Lower leg skin (tissue), 4 donors: Measurements from ENCODE around the gene LRTM2. TPM values are rescaled to one million over a fixed set of nuclear protein-coding genes. Genes with fewer than 3 reads are reported as not detected.

Source experiments
- DNase-seq, 2 donors: peaks; one replicate each; pipeline ENCODE4 v3.0.0-alpha.2; 2019; ENCODE audit warnings: low spot score in 2 of 2
- H3K4me3 ChIP-seq: fragments of 200-600 bp; sonication (generic); 2 replicates; pipeline ENCODE4 v1.5.1; 2017; ENCODE audit warnings: mild to moderate bottlenecking, low read depth; ENCODE audit not compliant: poor library complexity, severe bottlenecking
- POLR2A ChIP-seq, 2 donors: fragments of 450-650 bp; IDR thresholded peaks; one replicate each; pipeline ENCODE4 v1.6.1; 2016 to 2017; ENCODE audit warnings: antibody characterized with exemption in 2 of 2, mild to moderate bottlenecking in 1 of 2, moderate library complexity in 1 of 2
- WGBS, 2 donors: methylation state at CpG; one replicate each; pipeline ENCODE4 v1.1.5; 2018; 5-methylcytosine and 5-hydroxymethylcytosine counted together
- intact Hi-C: fragments of 100-400 bp; cut with DNase I; formaldehyde crosslinking; loops from one replicate; pipeline ENCODE4 v1.15.0; 2023; ENCODE audit warnings: low total_unique reads
- total RNA-seq, 4 donors: library from RNA; depleted of rRNA; stranded (reverse); fragments of >200 nt; gene quantifications; one replicate each; pipeline ENCODE4 v1.1.0, GENCODE V29; 2016
- TF ChIP-seq, protein P1 (sequence below), 3 donors: fragments of 450-650 bp; IDR thresholded peaks; one replicate each; pipeline ENCODE4 v1.5.1; 2016; ENCODE audit warnings: antibody characterized with exemption in 3 of 3, mild to moderate bottlenecking in 3 of 3, moderate library complexity in 2 of 3

Gene LRTM2
- total RNA-seq, 4 donors from 2014 or later = not detected

DNA sequence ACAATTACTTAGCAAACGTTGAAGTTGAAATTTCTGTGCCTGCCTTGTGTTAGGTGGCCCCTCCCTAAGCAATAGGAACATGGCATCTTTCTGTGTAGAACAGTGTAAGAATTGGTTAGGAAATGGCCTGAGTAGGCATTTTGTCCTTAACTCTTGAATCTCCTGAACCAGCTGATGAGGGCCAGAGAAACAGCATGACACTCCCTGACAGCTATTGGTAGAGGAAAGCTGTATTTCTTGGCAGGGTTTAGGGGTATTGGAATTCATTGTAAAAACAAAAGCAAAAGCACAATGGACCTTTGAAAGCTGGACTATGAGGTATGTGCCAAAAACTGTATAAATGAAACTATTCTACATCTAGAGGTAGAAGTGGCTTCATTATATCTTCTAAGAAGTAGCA lies 40.6 kb upstream of the LRTM2 start:
- 63 to 70% methylated on average over 1 of the region's 1 CpG for WGBS, 2 donors
- no peak for DNase-seq
- no peak overlapping the region for H3K4me3 ChIP-seq
- intact Hi-C loops = no loop called here
- TF ChIP-seq POLR2A (IDR thresholded peaks at IDR 0.05) = no peak
- TF ChIP-seq, protein P1, sequence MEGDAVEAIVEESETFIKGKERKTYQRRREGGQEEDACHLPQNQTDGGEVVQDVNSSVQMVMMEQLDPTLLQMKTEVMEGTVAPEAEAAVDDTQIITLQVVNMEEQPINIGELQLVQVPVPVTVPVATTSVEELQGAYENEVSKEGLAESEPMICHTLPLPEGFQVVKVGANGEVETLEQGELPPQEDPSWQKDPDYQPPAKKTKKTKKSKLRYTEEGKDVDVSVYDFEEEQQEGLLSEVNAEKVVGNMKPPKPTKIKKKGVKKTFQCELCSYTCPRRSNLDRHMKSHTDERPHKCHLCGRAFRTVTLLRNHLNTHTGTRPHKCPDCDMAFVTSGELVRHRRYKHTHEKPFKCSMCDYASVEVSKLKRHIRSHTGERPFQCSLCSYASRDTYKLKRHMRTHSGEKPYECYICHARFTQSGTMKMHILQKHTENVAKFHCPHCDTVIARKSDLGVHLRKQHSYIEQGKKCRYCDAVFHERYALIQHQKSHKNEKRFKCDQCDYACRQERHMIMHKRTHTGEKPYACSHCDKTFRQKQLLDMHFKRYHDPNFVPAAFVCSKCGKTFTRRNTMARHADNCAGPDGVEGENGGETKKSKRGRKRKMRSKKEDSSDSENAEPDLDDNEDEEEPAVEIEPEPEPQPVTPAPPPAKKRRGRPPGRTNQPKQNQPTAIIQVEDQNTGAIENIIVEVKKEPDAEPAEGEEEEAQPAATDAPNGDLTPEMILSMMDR (IDR thresholded peaks at IDR 0.05) = no peak

DNA sequence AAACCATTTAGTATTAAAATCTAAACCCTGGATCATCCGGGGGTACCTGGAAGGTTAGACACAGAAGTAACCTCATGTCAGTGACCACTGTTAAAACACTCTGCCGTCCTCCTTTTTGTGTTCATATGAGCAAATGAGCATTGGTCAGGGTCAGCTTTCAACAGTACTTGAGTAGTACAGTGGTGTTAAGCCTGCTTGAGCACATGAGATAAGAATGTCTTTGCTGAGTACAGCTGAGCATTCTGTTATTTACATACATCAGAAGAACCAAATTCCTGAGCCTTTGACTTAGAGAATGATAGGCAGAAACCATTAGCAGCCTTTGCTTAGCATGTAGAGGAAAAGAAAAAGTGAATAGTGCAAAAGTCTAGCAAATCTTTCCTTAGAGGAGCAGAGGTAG lies 38.6 kb upstream of the LRTM2 start:
- WGBS, 2 donors = 50 to 70% methylated on average over 2 of the region's 2 CpGs
- TF ChIP-seq, protein P1 (IDR thresholded peaks at IDR 0.05) = no peak
- TF ChIP-seq POLR2A (IDR thresholded peaks at IDR 0.05) = no peak
- DNase-seq = no peak
- intact Hi-C loops = no loop called here
- H3K4me3 ChIP-seq = no peak overlapping the region

DNA sequence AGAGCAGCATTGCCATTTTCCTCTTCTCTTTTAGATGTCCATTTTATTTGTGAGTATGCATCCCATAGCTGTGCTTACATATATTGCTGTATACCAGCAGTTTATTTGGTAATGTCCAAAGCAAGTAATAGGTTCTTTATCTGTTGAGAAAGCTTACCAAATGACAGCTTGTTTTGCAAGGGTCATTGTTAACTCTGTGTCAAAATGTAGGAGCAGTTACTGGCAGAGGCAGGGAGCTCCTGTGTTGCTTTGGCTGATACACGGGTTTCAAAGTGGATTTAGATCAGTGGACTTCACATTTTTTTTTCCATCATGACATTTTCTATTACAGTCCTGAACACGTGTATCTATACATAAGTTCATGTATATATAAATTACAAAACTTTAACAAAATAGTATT lies 38.1 kb upstream of the LRTM2 start:
- DNase-seq = no peak
- WGBS, 2 donors = 78 to 80% methylated on average over 2 of the region's 2 CpGs
- no peak overlapping the region for H3K4me3 ChIP-seq
- intact Hi-C loops = no loop called here
- no peak for TF ChIP-seq POLR2A (IDR thresholded peaks at IDR 0.05)
- TF ChIP-seq, protein P1 (IDR thresholded peaks at IDR 0.05) = no peak

DNA sequence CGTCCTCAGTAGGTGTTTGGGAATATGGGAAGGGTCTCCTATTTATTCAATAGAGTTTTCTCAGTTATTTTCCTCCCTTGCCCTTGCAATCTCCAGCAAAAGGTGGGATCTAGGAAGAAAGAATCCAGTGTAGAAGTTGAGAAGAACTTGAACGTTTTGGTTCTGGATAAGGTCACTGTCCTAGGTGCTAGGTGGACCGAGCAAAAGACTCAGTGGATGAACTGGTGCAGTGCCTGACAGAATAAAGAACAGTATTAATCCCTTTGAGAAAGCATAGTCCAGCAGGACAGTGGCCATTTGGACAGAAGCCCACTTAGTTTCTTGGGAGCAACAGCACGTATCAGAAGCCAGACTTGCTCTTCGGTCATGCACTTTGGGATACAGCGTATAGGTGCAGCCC lies 32.7 kb upstream of the LRTM2 start:
- intact Hi-C loops = no loop called here
- no peak overlapping the region for H3K4me3 ChIP-seq
- 56 to 77% methylated on average over 6 of the region's 6 CpGs for WGBS, 2 donors
- TF ChIP-seq POLR2A (IDR thresholded peaks at IDR 0.05) = no peak
- TF ChIP-seq, protein P1 (IDR thresholded peaks at IDR 0.05) = no peak
- DNase-seq = no peak

DNA sequence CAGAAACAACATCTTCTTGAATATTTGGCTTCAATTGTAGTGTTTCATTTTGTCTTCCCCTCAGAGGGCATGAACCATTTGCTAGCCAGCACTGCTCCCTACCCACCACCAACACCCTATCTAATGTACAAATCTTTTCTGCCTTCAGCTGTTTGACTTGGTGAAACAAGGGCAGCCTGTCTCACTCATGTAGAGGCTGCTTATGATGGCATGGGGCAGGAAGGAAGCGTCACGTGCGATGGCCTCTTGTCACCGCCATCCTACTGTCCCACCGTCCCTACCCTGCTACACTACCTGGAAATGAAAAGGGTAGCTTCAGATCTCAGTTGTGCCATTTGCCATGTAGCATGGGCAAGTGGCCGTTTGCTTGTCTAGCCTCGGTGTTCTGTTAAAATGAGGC lies 29.9 kb upstream of the LRTM2 start:
- no peak for DNase-seq
- no peak overlapping the region for H3K4me3 ChIP-seq
- WGBS, 2 donors = 73 to 74% methylated on average over 7 of the region's 7 CpGs
- TF ChIP-seq POLR2A (IDR thresholded peaks at IDR 0.05) = no peak
- TF ChIP-seq, protein P1 (IDR thresholded peaks at IDR 0.05) = no peak
- intact Hi-C loops = loop anchor here (5.0 kb wide), 3 partner anchors 93 to 158 kb away; no protein-coding TSS in a partner anchor
